Liver (tissue), 3 donors: ENCODE measurements around the gene B4GALT6.

ENCODE experiments used
- JUND ChIP-seq, 2 donors: IDR thresholded peaks; 2 replicates each; pipeline ENCODE4 v1.6.1; 2016; ENCODE audit warnings: antibody characterized with exemption in 2 of 2
- RAD21 ChIP-seq, 2 donors: IDR thresholded peaks; 2 replicates each; pipeline ENCODE4 v1.6.1; 2016; ENCODE audit warnings: antibody characterized with exemption in 2 of 2, mild to moderate bottlenecking in 2 of 2
- YY1 ChIP-seq: IDR thresholded peaks from 2 replicates; pipeline ENCODE4 v1.6.1; 2016; ENCODE audit warnings: antibody characterized with exemption, mild to moderate bottlenecking
- TF ChIP-seq, protein P1 (sequence below): fragments of 150-350 bp; IDR thresholded peaks from 2 replicates; pipeline ENCODE4 v1.5.1; 2017; ENCODE audit warnings: improper control_type of control experiment, low read depth, low read length; ENCODE audit not compliant: missing input control
- TF ChIP-seq, protein P2 (sequence below): IDR thresholded peaks from 2 replicates; pipeline ENCODE4 v1.6.1; 2016; ENCODE audit warnings: antibody characterized with exemption
- donor health status: healthy.
- donor health status: healthy.

DNA sequence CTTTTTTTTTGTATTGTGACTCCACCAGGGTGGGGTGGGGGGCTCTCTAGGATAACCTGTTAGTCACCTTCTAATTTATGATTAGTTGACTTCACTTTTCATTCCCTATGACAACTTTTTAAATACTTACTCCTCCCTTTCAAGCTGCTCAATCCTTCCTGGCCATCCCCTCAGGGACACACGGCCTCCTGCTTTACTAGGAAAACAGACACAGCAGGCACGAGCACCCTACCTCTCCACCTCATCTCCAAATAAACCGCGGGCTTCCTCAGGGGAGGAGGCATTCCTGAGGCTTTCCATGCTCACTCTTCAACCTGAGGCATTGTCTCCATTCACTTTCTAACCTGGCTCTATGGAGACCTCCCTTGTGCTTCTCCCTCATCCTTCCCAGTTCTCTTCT is 33.0 kb downstream of the B4GALT6 start:
- TF ChIP-seq, protein P1, sequence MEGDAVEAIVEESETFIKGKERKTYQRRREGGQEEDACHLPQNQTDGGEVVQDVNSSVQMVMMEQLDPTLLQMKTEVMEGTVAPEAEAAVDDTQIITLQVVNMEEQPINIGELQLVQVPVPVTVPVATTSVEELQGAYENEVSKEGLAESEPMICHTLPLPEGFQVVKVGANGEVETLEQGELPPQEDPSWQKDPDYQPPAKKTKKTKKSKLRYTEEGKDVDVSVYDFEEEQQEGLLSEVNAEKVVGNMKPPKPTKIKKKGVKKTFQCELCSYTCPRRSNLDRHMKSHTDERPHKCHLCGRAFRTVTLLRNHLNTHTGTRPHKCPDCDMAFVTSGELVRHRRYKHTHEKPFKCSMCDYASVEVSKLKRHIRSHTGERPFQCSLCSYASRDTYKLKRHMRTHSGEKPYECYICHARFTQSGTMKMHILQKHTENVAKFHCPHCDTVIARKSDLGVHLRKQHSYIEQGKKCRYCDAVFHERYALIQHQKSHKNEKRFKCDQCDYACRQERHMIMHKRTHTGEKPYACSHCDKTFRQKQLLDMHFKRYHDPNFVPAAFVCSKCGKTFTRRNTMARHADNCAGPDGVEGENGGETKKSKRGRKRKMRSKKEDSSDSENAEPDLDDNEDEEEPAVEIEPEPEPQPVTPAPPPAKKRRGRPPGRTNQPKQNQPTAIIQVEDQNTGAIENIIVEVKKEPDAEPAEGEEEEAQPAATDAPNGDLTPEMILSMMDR, result no peak
- TF ChIP-seq JUND (IDR thresholded peaks at IDR 0.05), result no peak
- TF ChIP-seq, protein P2, sequence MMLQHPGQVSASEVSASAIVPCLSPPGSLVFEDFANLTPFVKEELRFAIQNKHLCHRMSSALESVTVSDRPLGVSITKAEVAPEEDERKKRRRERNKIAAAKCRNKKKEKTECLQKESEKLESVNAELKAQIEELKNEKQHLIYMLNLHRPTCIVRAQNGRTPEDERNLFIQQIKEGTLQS, result no peak
- no peak for TF ChIP-seq RAD21 (IDR thresholded peaks at IDR 0.05)
- TF ChIP-seq YY1, result no peak
